Omental fat pad (tissue), 4 donors: ENCODE data around the gene MAP6D1. TPM values are rescaled to one million over a fixed set of nuclear protein-coding genes. Genes with fewer than 3 reads are reported as not detected.
"Not testable (repeated sequence)": the region's sequence is repeated elsewhere in the genome, so short reads cannot be mapped to it uniquely, and the experiment has no call there.

Experiments
- ATAC-seq: fragments of 150-250 bp; one replicate; pipeline ENCODE4 v1.9.1; 2016; ENCODE audit warnings: mild to moderate bottlenecking, moderate library complexity; ENCODE audit not compliant: low FRiP score
- DNase-seq: peaks from one replicate; pipeline ENCODE4 v3.0.0-alpha.2; 2019; ENCODE audit warnings: low spot score
- total RNA-seq, 4 donors: library from RNA; depleted of rRNA; stranded (reverse); fragments of >200 nt; gene quantifications; one replicate each; pipeline ENCODE4 v1.1.0, GENCODE V29; 2016
- TF ChIP-seq, protein P1 (sequence below), 3 donors: fragments of 450-650 bp; IDR thresholded peaks; one replicate each; pipeline ENCODE4 v1.5.1; 2016 to 2017; ENCODE audit warnings: antibody characterized with exemption in 3 of 3, mild to moderate bottlenecking in 3 of 3, moderate library complexity in 2 of 3

Gene MAP6D1
- total RNA-seq, 4 donors from 2014 or later: 1.8 to 2.8 (median 2.4) TPM; not detected in 1

DNA sequence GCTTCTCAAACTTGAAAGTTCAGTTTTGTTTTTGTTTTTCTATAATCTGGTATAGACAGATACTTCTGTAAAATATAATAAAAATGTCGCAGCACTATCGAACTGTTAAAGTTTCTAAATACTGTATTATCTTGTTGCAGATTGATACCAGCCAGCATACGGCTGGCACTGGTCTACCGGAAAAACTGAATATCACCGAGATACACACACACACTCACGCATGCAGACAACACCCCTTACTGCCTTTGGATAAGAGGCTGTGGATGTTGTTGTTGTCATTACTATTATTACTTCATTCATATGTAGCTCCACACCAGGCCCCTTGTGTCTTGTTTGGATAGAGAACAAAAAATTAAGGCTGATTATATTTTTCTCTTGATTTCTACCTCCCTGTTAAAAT lies 32.4 kb downstream of the MAP6D1 start:
- ATAC-seq (no peak), DNase-seq (no peak)
- TF ChIP-seq, protein P1, sequence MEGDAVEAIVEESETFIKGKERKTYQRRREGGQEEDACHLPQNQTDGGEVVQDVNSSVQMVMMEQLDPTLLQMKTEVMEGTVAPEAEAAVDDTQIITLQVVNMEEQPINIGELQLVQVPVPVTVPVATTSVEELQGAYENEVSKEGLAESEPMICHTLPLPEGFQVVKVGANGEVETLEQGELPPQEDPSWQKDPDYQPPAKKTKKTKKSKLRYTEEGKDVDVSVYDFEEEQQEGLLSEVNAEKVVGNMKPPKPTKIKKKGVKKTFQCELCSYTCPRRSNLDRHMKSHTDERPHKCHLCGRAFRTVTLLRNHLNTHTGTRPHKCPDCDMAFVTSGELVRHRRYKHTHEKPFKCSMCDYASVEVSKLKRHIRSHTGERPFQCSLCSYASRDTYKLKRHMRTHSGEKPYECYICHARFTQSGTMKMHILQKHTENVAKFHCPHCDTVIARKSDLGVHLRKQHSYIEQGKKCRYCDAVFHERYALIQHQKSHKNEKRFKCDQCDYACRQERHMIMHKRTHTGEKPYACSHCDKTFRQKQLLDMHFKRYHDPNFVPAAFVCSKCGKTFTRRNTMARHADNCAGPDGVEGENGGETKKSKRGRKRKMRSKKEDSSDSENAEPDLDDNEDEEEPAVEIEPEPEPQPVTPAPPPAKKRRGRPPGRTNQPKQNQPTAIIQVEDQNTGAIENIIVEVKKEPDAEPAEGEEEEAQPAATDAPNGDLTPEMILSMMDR (IDR thresholded peaks at IDR 0.05): no peak

GRCh38 chr3:183790700-183791099 lies 34.7 kb downstream of the MAP6D1 start:
- no peak for DNase-seq
- ATAC-seq: no peak
- TF ChIP-seq, protein P1 (IDR thresholded peaks at IDR 0.05): no peak

DNA sequence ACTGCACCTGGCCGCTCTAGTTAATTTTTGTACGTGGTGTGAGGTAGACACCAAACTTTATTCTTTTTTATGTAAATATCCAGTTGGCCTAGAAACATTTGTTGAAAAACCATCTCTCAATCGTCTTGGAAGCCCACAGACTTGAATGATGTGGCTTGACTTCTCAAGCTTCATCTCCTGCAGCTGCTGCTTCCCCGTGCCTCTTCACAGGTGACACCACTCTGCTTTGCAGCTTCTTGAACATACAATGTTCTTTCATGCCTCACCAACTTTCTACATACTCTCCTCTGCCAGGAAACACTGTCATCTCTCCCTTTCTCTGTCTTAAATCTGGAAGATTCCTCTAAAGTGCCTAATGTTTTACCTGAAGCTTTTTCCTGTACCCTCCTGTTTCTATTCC lies 35.6 kb downstream of the MAP6D1 start:
- DNase-seq (no peak), ATAC-seq (no peak)
- TF ChIP-seq, protein P1 (IDR thresholded peaks at IDR 0.05): no peak

- DNase-seq, ATAC-seq: not testable (repeated sequence)
Measured at GRCh38 chr3:183784503-183784902, 40.9 kb downstream of the MAP6D1 start.

DNA sequence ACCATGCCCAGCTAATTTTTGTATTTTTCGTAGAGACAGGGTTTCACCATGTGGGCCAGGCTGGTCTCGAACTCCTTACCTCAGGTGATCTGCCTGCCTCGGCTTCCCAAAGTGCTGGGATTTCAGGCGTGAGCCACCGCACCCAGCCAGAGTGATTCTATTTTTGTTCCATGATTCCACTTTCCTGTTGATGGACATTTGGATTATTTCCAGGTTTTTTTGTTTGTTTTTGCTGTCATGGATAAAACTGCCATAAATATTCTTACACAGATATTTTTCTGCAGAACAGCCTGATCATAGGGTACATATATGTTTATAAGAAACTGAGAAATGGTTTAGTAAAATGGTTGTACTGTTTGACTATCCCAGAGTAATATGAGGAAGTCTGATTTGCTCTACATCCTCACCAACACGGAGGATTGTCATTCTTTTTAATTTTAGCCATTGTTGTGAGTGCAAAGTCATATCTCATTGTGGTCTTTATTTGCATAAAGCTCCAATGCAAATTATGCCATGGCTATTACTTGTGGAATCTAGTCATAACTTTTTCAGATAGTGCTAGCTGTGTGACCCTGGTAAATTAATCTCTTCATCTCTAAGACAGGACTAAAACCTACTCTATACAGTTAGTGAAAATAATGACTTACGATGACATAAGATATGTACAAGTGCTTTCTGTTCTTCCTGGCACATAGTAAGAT lies 42.7 kb downstream of the MAP6D1 start:
- TF ChIP-seq, protein P1 (IDR thresholded peaks at IDR 0.05): no peak
- DNase-seq: no peak
- ATAC-seq: no peak

GRCh38 chr3:183781246-183781645 lies 44.1 kb downstream of the MAP6D1 start:
- TF ChIP-seq, protein P1 (IDR thresholded peaks at IDR 0.05): no peak

DNA sequence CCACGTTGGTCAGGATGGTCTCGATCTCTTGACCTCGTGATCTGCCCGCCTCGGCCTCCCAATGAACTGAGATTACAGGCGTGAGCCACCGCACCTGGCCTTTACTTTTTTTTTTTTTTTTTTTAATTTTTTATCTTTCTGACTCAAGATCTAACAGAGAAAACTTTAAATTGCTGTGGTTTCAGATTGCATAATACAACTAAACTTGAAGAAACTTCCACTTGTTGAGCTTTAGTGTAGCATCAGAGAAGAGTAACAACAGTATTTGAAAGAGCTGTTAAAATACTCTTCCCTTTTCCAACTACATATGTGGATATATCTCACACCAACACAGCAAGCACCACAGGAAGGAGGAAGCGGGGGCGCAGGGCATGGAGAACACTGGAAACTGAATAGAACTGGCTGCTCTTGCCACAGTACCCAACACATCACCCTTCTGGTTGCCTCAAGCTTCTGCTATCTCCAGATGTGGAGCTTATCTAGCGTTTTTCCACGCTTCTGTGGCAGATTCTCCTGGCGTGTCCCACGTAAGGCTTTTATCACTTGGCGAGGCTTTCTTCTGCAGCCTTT lies 45.4 kb downstream of the MAP6D1 start:
- TF ChIP-seq, protein P1 (IDR thresholded peaks at IDR 0.05): no peak
- DNase-seq (no peak), ATAC-seq (no peak)

More at GRCh38 chr3:183781246-183781645, 44.1 kb downstream of the MAP6D1 start:
- ATAC-seq: no peak
- no peak for DNase-seq
